Measurements from ENCODE around the gene PPARGC1A.

The PPARGC1A gene

DNA sequence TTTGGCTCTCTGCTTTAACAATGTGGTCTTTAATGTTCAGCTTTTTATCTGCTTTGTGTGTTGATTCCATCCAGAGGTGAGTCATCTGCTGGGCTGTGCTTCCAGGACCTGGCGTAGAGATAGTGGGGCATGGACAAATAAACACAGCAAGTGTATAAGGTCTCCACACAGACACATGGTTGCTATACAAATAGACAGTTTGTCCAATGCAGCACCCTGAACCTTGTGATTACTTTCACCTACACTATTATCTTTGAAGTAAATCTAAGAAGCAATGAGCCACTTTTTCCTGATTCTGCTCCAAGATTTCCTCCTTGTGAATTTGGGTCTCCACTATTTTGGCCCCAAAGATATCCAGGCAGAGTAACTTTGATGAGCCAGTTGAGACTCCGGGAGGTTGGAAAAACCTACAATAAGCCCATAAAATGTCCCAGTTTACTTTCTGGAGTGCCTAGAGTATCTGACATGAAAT lies 12.1 kb downstream of the PPARGC1A start:
- Histone ChIP-seq H3K79me2 (ENCODE audit: control insufficient read depth, low read length) (no peaks in the 10 kb centered on the region), H3K27ac (ENCODE audit: low read depth, low read length) (no peak overlapping the region), H3K4me3 (ENCODE audit: low read length) (no peak overlapping the region), H4K20me1 (ENCODE audit: control insufficient read depth, insufficient read depth, low read depth, low read length) (no peaks in the 10 kb centered on the region), H3K27me3 (ENCODE audit: control insufficient read depth, low read length) (no peaks in the 10 kb centered on the region), H3K9me2 (replicated peaks; ENCODE audit: control insufficient read depth, low read length) (no peaks in the 10 kb centered on the region), H3F3A (ENCODE audit: control insufficient read depth, insufficient read depth) (no peaks in the 10 kb centered on the region), H3K4me2 (ENCODE audit: low read length) (no peak overlapping the region), H3K4me1 (ENCODE audit: control insufficient read depth, low read length) (no peaks in the 10 kb centered on the region), H3K9me3 (ENCODE audit: control insufficient read depth, insufficient read depth, low read length) (no peaks in the 10 kb centered on the region), H3K36me3 (ENCODE audit: control insufficient read depth, low read length) (no peaks in the 10 kb centered on the region)
- TF ChIP-seq, protein P1, sequence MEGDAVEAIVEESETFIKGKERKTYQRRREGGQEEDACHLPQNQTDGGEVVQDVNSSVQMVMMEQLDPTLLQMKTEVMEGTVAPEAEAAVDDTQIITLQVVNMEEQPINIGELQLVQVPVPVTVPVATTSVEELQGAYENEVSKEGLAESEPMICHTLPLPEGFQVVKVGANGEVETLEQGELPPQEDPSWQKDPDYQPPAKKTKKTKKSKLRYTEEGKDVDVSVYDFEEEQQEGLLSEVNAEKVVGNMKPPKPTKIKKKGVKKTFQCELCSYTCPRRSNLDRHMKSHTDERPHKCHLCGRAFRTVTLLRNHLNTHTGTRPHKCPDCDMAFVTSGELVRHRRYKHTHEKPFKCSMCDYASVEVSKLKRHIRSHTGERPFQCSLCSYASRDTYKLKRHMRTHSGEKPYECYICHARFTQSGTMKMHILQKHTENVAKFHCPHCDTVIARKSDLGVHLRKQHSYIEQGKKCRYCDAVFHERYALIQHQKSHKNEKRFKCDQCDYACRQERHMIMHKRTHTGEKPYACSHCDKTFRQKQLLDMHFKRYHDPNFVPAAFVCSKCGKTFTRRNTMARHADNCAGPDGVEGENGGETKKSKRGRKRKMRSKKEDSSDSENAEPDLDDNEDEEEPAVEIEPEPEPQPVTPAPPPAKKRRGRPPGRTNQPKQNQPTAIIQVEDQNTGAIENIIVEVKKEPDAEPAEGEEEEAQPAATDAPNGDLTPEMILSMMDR (IDR thresholded peaks at IDR 0.05; ENCODE audit: low read depth, low read length, poor library complexity, severe bottlenecking) = no peak
- no peak for TF ChIP-seq EZH2phosphoT487 (IDR thresholded peaks at IDR 0.05; ENCODE audit: borderline replicate concordance, low read length)

GRCh38 chr4:23876418-23877089 lies 13.3 kb downstream of the PPARGC1A start:
- H3K4me1 ChIP-seq (ENCODE audit: control insufficient read depth, low read length) = no peaks in the 10 kb centered on the region
- H3K36me3 ChIP-seq (ENCODE audit: control insufficient read depth, low read length) = no peaks in the 10 kb centered on the region
- no peak overlapping the region for H3K4me2 ChIP-seq (ENCODE audit: low read length)
- TF ChIP-seq EZH2phosphoT487 (IDR thresholded peaks at IDR 0.05; ENCODE audit: borderline replicate concordance, low read length) = no peak
- TF ChIP-seq, protein P1 (IDR thresholded peaks at IDR 0.05; ENCODE audit: low read depth, low read length, poor library complexity, severe bottlenecking) = no peak
- no peaks in the 10 kb centered on the region for H3K79me2 ChIP-seq (ENCODE audit: control insufficient read depth, low read length)
- H3K4me3 ChIP-seq (ENCODE audit: low read length) = no peak overlapping the region
- no peaks in the 10 kb centered on the region for H3K9me3 ChIP-seq (ENCODE audit: control insufficient read depth, insufficient read depth, low read length)
- no peak overlapping the region for H3K27ac ChIP-seq (ENCODE audit: low read depth, low read length)
- no peaks in the 10 kb centered on the region for H3K27me3 ChIP-seq (ENCODE audit: control insufficient read depth, low read length)
- no peaks in the 10 kb centered on the region for H3F3A ChIP-seq (ENCODE audit: control insufficient read depth, insufficient read depth)
- H4K20me1 ChIP-seq (ENCODE audit: control insufficient read depth, insufficient read depth, low read depth, low read length) = no peaks in the 10 kb centered on the region
- no peaks in the 10 kb centered on the region for H3K9me2 ChIP-seq (replicated peaks; ENCODE audit: control insufficient read depth, low read length)

DNA sequence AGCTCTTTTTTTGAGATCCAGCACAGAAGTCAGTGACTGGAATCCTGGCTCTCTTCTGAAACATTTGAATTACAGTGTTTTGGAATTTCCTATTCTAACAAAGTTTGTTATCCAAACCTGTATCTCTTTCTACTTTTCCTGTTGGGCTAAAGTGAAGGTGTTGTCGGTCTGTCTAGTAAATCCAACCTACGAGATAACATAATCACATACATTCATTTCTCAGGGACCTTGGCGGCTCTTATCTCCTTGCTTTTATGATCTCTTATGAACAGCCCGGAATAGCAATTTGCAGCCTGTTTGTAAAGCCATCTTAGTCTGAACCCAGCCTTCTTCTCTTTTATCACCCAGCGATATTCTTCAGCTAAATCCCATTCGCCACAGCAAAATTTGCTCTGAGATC lies 14.5 kb downstream of the PPARGC1A start:
- no peaks in the 10 kb centered on the region for H3K27me3 ChIP-seq (ENCODE audit: control insufficient read depth, low read length)
- no peak overlapping the region for H3K4me2 ChIP-seq (ENCODE audit: low read length)
- H3F3A ChIP-seq (ENCODE audit: control insufficient read depth, insufficient read depth) = no peaks in the 10 kb centered on the region
- H4K20me1 ChIP-seq (ENCODE audit: control insufficient read depth, insufficient read depth, low read depth, low read length) = no peaks in the 10 kb centered on the region
- no peaks in the 10 kb centered on the region for H3K4me1 ChIP-seq (ENCODE audit: control insufficient read depth, low read length)
- H3K4me3 ChIP-seq (ENCODE audit: low read length) = no peak overlapping the region
- H3K9me3 ChIP-seq (ENCODE audit: control insufficient read depth, insufficient read depth, low read length) = no peaks in the 10 kb centered on the region
- no peaks in the 10 kb centered on the region for H3K36me3 ChIP-seq (ENCODE audit: control insufficient read depth, low read length)
- H3K79me2 ChIP-seq (ENCODE audit: control insufficient read depth, low read length) = no peaks in the 10 kb centered on the region
- TF ChIP-seq, protein P1 (IDR thresholded peaks at IDR 0.05; ENCODE audit: low read depth, low read length, poor library complexity, severe bottlenecking) = no peak
- no peak for TF ChIP-seq EZH2phosphoT487 (IDR thresholded peaks at IDR 0.05; ENCODE audit: borderline replicate concordance, low read length)
- no peaks in the 10 kb centered on the region for H3K9me2 ChIP-seq (replicated peaks; ENCODE audit: control insufficient read depth, low read length)
- no peak overlapping the region for H3K27ac ChIP-seq (ENCODE audit: low read depth, low read length)

Data from DOHH2 (cell line).